Suprapubic skin (tissue), 3 donors: ENCODE measurements around the gene EDEM3.

Experiments
- CTCF ChIP-seq, 2 donors: fragments of 200-600 bp in 1 of 2; fragments of 450-650 bp in 1 of 2; sonication (generic) in 1 of 2; IDR thresholded peaks; one replicate each; pipeline ENCODE4 v1.5.1; 2016 to 2019; ENCODE audit warnings: antibody characterized with exemption in 2 of 2, mild to moderate bottlenecking in 1 of 2, moderate library complexity in 1 of 2
- POLR2A ChIP-seq, 2 donors: fragments of 450-650 bp; IDR thresholded peaks; one replicate each; pipeline ENCODE4 v1.6.1; 2017; ENCODE audit warnings: antibody characterized with exemption in 2 of 2, mild to moderate bottlenecking in 2 of 2, moderate library complexity in 2 of 2

GRCh38 chr1:184647471-184647870, 107.2 kb downstream of the EDEM3 start:
- TF ChIP-seq POLR2A (IDR thresholded peaks at IDR 0.05) = no peak
- no peak for TF ChIP-seq CTCF (IDR thresholded peaks at IDR 0.05)
